Endothelial cell of umbilical vein (primary cell): ENCODE measurements around the gene FIGNL2. TPM values are rescaled to one million over a fixed set of nuclear protein-coding genes. Genes with fewer than 3 reads are reported as not detected.
A peak's percentile ranks its signal among the peaks of the same experiment; 100 is the strongest.

Source experiments
- BruUV-seq: library from RNA; stranded (reverse); fragments of 400-500 nt; replicated peaks from 2 replicates; lab custom pipeline; 2021; lab: Mats Ljungman, UMichigan
- CTCF ChIA-PET: fragments of 300-600, 350-600 bp; sonication (Branson Sonifier 250); formaldehyde crosslinking; loops from one replicate; lab custom pipeline; 2021; ENCODE audit warnings: antibody characterized with exemption, inconsistent platforms; lab: Charles Lee
- POLR2A ChIA-PET: fragments of 300-600, 350-600 bp; sonication (Branson Sonifier 250); formaldehyde crosslinking; loops from one replicate; lab custom pipeline; 2021; ENCODE audit warnings: antibody characterized with exemption, inconsistent platforms; lab: Charles Lee
- DNase-seq: peaks from one replicate; pipeline ENCODE4 v3.0.0-alpha.2; 2011; ENCODE audit warnings: low read depth, low spot score
- FAIRE-seq: peaks from 2 replicates; lab custom pipeline; 2011; peaks lifted over from hg19 to GRCh38; lab: Jason Lieb, UNC
- H2AFZ ChIP-seq: 2 replicates; pipeline ENCODE4 v1.6.0; 2012; ENCODE audit warnings: low read depth, low read length, control low read depth, inconsistent platforms
- H3K27ac ChIP-seq: 2 replicates; pipeline ENCODE4 v1.5.1; 2011; ENCODE audit warnings: low read depth, mild to moderate bottlenecking, control low read depth, low read length, moderate library complexity; ENCODE audit not compliant: insufficient read depth
- H3K27me3 ChIP-seq, 2 experiments: 2 replicates each; pipeline versions ENCODE4 v1.6.0 to v1.6.1; 2011; ENCODE audit warnings: low read length in 2 of 2, mixed read lengths in 1 of 2; ENCODE audit not compliant: control insufficient read depth in 2 of 2, insufficient read depth in 2 of 2
- H3K36me3 ChIP-seq, 2 experiments: 2 replicates in 1 of 2; 3 replicates in 1 of 2; pipeline ENCODE4 v1.5.1; 2011; ENCODE audit warnings: low read length in 2 of 2, mild to moderate bottlenecking in 1 of 2, moderate library complexity in 1 of 2; ENCODE audit not compliant: control insufficient read depth in 2 of 2, insufficient read depth in 2 of 2; ENCODE audit errors: extremely low read depth in 1 of 2
- H3K4me1 ChIP-seq: 3 replicates; pipeline ENCODE4 v1.5.1; 2011; ENCODE audit warnings: mild to moderate bottlenecking, low read length; ENCODE audit not compliant: control insufficient read depth, insufficient read depth; ENCODE audit errors: extremely low read depth
- H3K4me2 ChIP-seq: 2 replicates; pipeline ENCODE4 v1.6.1; 2011; ENCODE audit warnings: low read length, control low read depth, mixed read lengths; ENCODE audit not compliant: insufficient read depth
- H3K4me3 ChIP-seq, 3 experiments: fragments of 200-600 bp in 1 of 3; sonication (generic), shearing (Covaris generic) in 1 of 3; replicated peaks in 1 of 3; 2 replicates each; pipeline ENCODE4 v1.5.1; 2011 to 2016; ENCODE audit warnings: control low read depth in 3 of 3, low read length in 3 of 3, mild to moderate bottlenecking in 2 of 3, inconsistent platforms in 1 of 3, low read depth in 1 of 3, moderate library complexity in 1 of 3; ENCODE audit not compliant: insufficient read depth in 1 of 3
- H3K79me2 ChIP-seq: 2 replicates; pipeline ENCODE4 v1.6.0; 2012; ENCODE audit warnings: low read length, inconsistent platforms; ENCODE audit not compliant: control insufficient read depth, insufficient read depth
- H3K9ac ChIP-seq: replicated peaks from 2 replicates; pipeline ENCODE3; 2011; ENCODE audit warnings: low read length, control low read depth; ENCODE audit not compliant: insufficient read depth; ENCODE audit errors: extremely low read depth
- H3K9me1 ChIP-seq: replicated peaks from 3 replicates; pipeline ENCODE4 v1.6.0; 2011; ENCODE audit warnings: mild to moderate bottlenecking, low read length; ENCODE audit not compliant: control insufficient read depth, insufficient read depth; ENCODE audit errors: extremely low read depth
- H3K9me3 ChIP-seq: replicated peaks from 2 replicates; pipeline ENCODE4 v1.5.1; 2012; ENCODE audit warnings: low read length, inconsistent platforms; ENCODE audit not compliant: control insufficient read depth, insufficient read depth
- H4K20me1 ChIP-seq: replicated peaks from 2 replicates; pipeline ENCODE3; 2011; ENCODE audit warnings: mild to moderate bottlenecking, low read length; ENCODE audit not compliant: control insufficient read depth, insufficient read depth; ENCODE audit errors: extremely low read depth
- EZH2 ChIP-seq: IDR thresholded peaks from 2 replicates; pipeline ENCODE4 v1.6.1; 2012; ENCODE audit warnings: borderline replicate concordance, low read depth, mild to moderate bottlenecking, moderate library complexity, low read length, inconsistent platforms; ENCODE audit not compliant: severe bottlenecking
- FOS ChIP-seq: IDR thresholded peaks from 2 replicates; pipeline ENCODE4 v1.6.1; 2011; ENCODE audit warnings: mild to moderate bottlenecking, low read length, moderate library complexity, borderline replicate concordance; ENCODE audit not compliant: insufficient read depth
- GATA2 ChIP-seq: IDR thresholded peaks from 2 replicates; pipeline ENCODE4 v1.7.0; 2011; ENCODE audit warnings: low read depth, mild to moderate bottlenecking, moderate library complexity, mixed read lengths, low read length; ENCODE audit not compliant: insufficient read length, insufficient read depth
- JUN ChIP-seq: IDR thresholded peaks from 2 replicates; pipeline ENCODE4 v1.6.1; 2011; ENCODE audit warnings: borderline replicate concordance, low read depth; ENCODE audit not compliant: insufficient read length, insufficient read depth
- MYC ChIP-seq: IDR thresholded peaks from one replicate; pipeline ENCODE4 v1.6.1; 2011; ENCODE audit warnings: mild to moderate bottlenecking, low read depth, low read length
- POLR2A ChIP-seq: IDR thresholded peaks from 2 replicates; pipeline ENCODE4 v1.6.1; 2012; ENCODE audit warnings: low read depth, mild to moderate bottlenecking, control low read depth, low read length
- POLR2AphosphoS5 ChIP-seq: IDR thresholded peaks from 2 replicates; pipeline ENCODE4 v1.6.1; 2012; ENCODE audit warnings: low read depth, mild to moderate bottlenecking, control low read depth, low read length, moderate library complexity; ENCODE audit not compliant: insufficient read depth
- dilution Hi-C: fragments of 300-500 bp; cut with MboI; formaldehyde crosslinking; loops from one replicate; pipeline ENCODE4 v1.15.0; 2019; ENCODE audit warnings: low sequenced_read_pairs; ENCODE audit not compliant: extremely low pct_ligation_motif_present
- intact Hi-C: fragments of 100-400 bp; cut with micrococcal nuclease; formaldehyde crosslinking; loops from one replicate; pipeline ENCODE4 v1.10.0; 2022
- polyA plus RNA-seq, 4 experiments: library from polyadenylated mRNA; depleted of rRNA in 3 of 4; stranded (reverse) in 3 of 4; unstranded in 1 of 4; fragments of >200 nt; gene quantifications; 2 replicates each; pipeline versions ENCODE4 v1.2.1 to v1.2.3, GENCODE V29; 2011 to 2012; ENCODE audit warnings: missing spikeins in 1 of 4
- total RNA-seq: library from RNA; stranded (reverse); gene quantifications from 2 replicates; pipeline ENCODE4 v1.2.3, GENCODE V29; 2021
- TF ChIP-seq, protein P1 (sequence below): IDR thresholded peaks from 2 replicates; pipeline ENCODE4 v1.6.1; 2011; ENCODE audit not compliant: insufficient read depth, insufficient read length
- TF ChIP-seq, protein P2 (sequence below), 2 donors: IDR thresholded peaks; 1 replicate in 1 of 2; 2 replicates in 1 of 2; pipeline ENCODE4 v1.5.1; 2011; ENCODE audit warnings: low read length in 2 of 2, mild to moderate bottlenecking in 2 of 2, moderate library complexity in 2 of 2, control low read depth in 1 of 2, inconsistent platforms in 1 of 2, low read depth in 1 of 2; ENCODE audit not compliant: insufficient read depth in 1 of 2; ENCODE audit errors: extremely low read depth in 1 of 2

Gene FIGNL2
- total and polyA plus RNA-seq, 2 donors (not counting 3 experiments of a cell fraction or from before 2014, with no cell fraction given), result 1.4 to 2.4 TPM

DNA sequence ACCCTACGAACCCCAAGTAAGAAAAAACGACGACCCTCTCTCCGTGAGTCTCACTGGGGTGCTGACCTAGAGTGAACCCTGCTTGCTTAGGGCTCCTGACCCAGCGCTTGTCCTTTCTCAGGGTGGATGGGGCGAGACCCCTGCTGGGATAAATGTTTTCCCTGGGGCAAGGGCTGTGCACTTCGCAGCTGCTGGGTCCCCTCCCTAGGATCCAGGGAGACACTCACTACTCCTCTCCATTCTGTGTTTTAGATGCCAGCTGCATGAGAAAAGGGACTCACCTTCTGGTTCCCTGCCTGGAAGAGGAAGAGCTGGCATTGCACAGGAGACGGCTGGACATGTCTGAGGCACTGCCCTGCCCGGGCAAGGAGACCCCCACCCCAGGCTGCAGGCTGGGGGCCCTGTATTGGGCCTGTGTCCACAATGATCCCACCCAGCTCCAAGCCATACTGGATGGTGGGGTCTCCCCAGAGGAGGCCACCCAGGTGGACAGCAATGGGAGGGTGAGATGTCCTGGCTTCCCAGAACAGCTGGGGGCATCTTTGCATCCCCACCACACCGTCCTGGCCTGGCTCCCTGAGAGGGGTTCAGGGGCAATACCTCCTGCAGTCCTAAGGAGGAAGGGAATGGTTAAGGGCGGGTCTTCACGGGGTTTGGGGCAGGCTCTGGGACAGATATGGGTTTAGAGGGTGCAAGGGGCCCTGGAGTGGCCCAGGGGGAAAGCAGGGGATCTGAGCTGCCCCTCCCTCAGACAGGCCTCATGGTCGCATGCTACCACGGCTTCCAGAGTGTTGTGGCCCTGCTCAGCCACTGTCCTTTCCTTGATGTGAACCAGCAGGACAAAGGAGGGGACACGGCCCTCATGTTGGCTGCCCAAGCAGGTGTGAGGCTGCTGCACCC lies 40.0 kb upstream of the FIGNL2 start:
- Histone ChIP-seq H3K36me3 (no peaks in the 10 kb centered on the region), H3K4me2 (peak overlapping the region; percentile 54), H2AFZ (no peak overlapping the region), H3K4me3 (no peak overlapping the region), H3K79me2 (no peaks in the 10 kb centered on the region), H4K20me1 (no peaks in the 10 kb centered on the region), H3K27me3 (no peaks in the 10 kb centered on the region), H3K9ac (no peak overlapping the region), H3K9me1 (no peaks in the 10 kb centered on the region), H3K4me1 (peaks cover 41% of the 10 kb centered on the region), H3K9me3 (peaks cover 2% of the 10 kb centered on the region), H3K27ac (no peak overlapping the region)
- no TSS peak for BruUV-seq
- CTCF ChIA-PET, result interaction anchor here (0.7 to 6.5 kb wide), 14 partner anchors 8 to 104 kb away, joined by 3 to 55 read pairs (median 4); partner anchors contain the start of gene ACVRL1
- intact Hi-C loops (loop anchor here (5.0 kb wide), 1 partner anchor 146 kb away; no protein-coding TSS in a partner anchor), dilution Hi-C loops (no loop called here)
- TF ChIP-seq, protein P1, sequence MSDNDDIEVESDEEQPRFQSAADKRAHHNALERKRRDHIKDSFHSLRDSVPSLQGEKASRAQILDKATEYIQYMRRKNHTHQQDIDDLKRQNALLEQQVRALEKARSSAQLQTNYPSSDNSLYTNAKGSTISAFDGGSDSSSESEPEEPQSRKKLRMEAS, result no peak
- TF ChIP-seq FOS, result no peak
- FAIRE-seq (no peak), DNase-seq (no peak)
- POLR2A ChIA-PET, result interaction anchor here (0.6 to 1.1 kb wide), 4 partner anchors 8 to 1722 kb away, joined by 3 to 5 read pairs (median 4); partner anchors contain the start of gene TAMALIN

DNA sequence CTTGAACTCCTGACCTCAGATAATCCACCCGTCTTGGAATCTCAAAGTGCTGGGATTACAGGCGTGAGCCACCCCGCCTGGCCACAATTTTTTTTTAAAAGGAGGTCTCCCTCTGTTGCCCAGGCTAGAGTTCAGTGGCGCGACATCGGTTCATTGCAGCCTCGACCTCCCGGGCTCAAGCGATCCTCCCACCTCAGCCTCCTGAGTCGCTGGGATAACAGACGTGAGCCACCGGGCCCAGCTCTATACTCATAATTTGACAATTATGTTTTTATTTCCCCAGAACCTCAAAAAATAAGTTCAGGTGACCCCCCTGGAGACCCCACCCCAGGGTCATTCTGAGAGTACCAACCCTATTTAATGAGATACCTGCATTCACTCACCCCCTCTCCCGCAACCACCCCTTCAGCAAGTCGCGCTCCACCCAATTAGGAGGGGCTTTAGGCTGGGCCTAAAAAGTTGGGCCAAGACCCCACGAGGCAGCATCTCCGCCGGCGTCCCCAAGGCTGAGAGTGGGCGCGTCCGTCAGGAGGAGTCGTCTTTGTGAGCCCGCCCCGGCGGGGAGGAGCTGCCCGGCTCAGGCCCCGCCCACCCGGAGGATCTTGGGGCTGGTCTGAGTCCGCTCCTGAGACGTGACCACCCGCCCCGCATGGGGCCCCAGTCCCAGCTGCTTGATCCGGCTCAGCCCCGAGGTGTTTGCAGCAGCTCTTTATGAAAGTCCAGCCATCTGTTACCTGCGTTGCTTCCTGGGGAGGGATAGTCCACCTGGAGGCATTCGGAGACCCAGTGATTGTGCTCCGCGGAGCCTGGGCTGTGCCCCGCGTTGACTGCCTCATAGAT lies 39.2 kb upstream of the FIGNL2 start, which contains the start of gene ANKRD33:
ANKRD33 (plus strand) TSS at position 628 of the 840 bp plus-strand sequence; CDS start at position 712, 84 bp downstream.
- no peaks in the 10 kb centered on the region for H3K27me3 ChIP-seq
- peaks cover 2% of the 10 kb centered on the region for H3K9me3 ChIP-seq
- H3K9ac ChIP-seq, result no peak within 1 kb of the TSS
- no peaks in the 10 kb centered on the region for H3K9me1 ChIP-seq
- peak within 1 kb of the TSS; percentile 54 for H3K4me2 ChIP-seq
- no peaks in the 10 kb centered on the region for H3K36me3 ChIP-seq
- peak within 1 kb of the TSS; percentile 89 for H3K27ac ChIP-seq
- TF ChIP-seq POLR2AphosphoS5 (no peak), FOS (no peak), EZH2 (no peak), MYC (no peak), JUN (no peak), GATA2 (no peak), POLR2A (no peak)
- TF ChIP-seq, protein P1, result no peak
- TF ChIP-seq, protein P2, sequence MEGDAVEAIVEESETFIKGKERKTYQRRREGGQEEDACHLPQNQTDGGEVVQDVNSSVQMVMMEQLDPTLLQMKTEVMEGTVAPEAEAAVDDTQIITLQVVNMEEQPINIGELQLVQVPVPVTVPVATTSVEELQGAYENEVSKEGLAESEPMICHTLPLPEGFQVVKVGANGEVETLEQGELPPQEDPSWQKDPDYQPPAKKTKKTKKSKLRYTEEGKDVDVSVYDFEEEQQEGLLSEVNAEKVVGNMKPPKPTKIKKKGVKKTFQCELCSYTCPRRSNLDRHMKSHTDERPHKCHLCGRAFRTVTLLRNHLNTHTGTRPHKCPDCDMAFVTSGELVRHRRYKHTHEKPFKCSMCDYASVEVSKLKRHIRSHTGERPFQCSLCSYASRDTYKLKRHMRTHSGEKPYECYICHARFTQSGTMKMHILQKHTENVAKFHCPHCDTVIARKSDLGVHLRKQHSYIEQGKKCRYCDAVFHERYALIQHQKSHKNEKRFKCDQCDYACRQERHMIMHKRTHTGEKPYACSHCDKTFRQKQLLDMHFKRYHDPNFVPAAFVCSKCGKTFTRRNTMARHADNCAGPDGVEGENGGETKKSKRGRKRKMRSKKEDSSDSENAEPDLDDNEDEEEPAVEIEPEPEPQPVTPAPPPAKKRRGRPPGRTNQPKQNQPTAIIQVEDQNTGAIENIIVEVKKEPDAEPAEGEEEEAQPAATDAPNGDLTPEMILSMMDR (IDR thresholded peaks at IDR 0.05; ENCODE audit: extremely low read depth in 1 of 2, insufficient read depth in 1 of 2, low read depth in 1 of 2, low read length in 2 of 2), result no peak
- dilution Hi-C loops, result no loop called here
- intact Hi-C loops, result loop anchor here (5.0 kb wide), 1 partner anchor 145 kb away; no protein-coding TSS in a partner anchor
- FAIRE-seq (peak; percentile 85), DNase-seq (peak; percentile 62)
- ChIA-PET CTCF (interaction anchor here (0.7 to 6.5 kb wide), 11 partner anchors 8 to 133 kb away, joined by 3 to 55 read pairs (median 5); partner anchors contain the start of gene ACVRL1), POLR2A (interaction anchor here (0.6 kb wide), 3 partner anchors 9 to 1721 kb away, joined by 3 to 5 read pairs (median 4); partner anchors contain the start of gene TAMALIN)
- no peaks in the 10 kb centered on the region for H4K20me1 ChIP-seq
- H3K4me3 ChIP-seq, result peak within 1 kb of the TSS in 1 of 3 experiments; percentile 6
- H3K4me1 ChIP-seq, result peaks cover 41% of the 10 kb centered on the region
- H2AFZ ChIP-seq, result peak within 1 kb of the TSS; percentile 46
- no TSS peak for BruUV-seq
- no peaks in the 10 kb centered on the region for H3K79me2 ChIP-seq
